CD14-positive monocyte (primary cell): ENCODE measurements around the gene PKM. TPM values are rescaled to one million over a fixed set of nuclear protein-coding genes. Genes with fewer than 3 reads are reported as not detected.

Experiments
- DNase-seq, 3 donors: peaks; one replicate each; pipeline ENCODE4 v3.0.0-alpha.2; 2011 to 2022
- H2AFZ ChIP-seq: 2 replicates; pipeline ENCODE4 v1.6.0; 2012; ENCODE audit warnings: mild to moderate bottlenecking, low read depth, low read length, inconsistent platforms; ENCODE audit not compliant: insufficient read depth, poor library complexity, severe bottlenecking
- H3K27ac ChIP-seq, 2 donors: 1 replicate in 1 of 2; 2 replicates in 1 of 2; pipeline ENCODE4 v1.5.1; 2012 to 2013; ENCODE audit warnings: low read length in 2 of 2, control low read depth in 1 of 2, inconsistent platforms in 1 of 2, low read depth in 1 of 2, mild to moderate bottlenecking in 1 of 2
- H3K27me3 ChIP-seq, 2 donors: one replicate each; pipeline versions ENCODE4 v1.6.0 to v1.6.1; 2011 to 2013; ENCODE audit warnings: low read length in 2 of 2; ENCODE audit not compliant: control insufficient read depth in 2 of 2, insufficient read depth in 2 of 2
- H3K36me3 ChIP-seq, 2 donors: replicated peaks in 1 of 2; 1 replicate in 1 of 2; 2 replicates in 1 of 2; pipeline versions ENCODE4 v1.5.1 to v1.6.1; 2012 to 2013; ENCODE audit warnings: low read length in 2 of 2, control low read depth in 1 of 2, inconsistent platforms in 1 of 2, mild to moderate bottlenecking in 1 of 2; ENCODE audit not compliant: insufficient read depth in 2 of 2, control insufficient read depth in 1 of 2
- H3K4me1 ChIP-seq, 2 donors: 1 replicate in 1 of 2; 2 replicates in 1 of 2; pipeline versions ENCODE4 v1.5.1 to v1.6.1; 2012 to 2013; ENCODE audit warnings: low read length in 2 of 2, control low read depth in 1 of 2, inconsistent platforms in 1 of 2, mild to moderate bottlenecking in 1 of 2, moderate library complexity in 1 of 2; ENCODE audit not compliant: insufficient read depth in 2 of 2, control insufficient read depth in 1 of 2
- H3K4me2 ChIP-seq: replicated peaks from 2 replicates; pipeline ENCODE3; 2012; ENCODE audit warnings: low read length, moderate library complexity, mild to moderate bottlenecking; ENCODE audit not compliant: poor library complexity, severe bottlenecking; ENCODE audit errors: extremely low read depth
- H3K4me3 ChIP-seq, 3 experiments: fragments of 200-600 bp in 1 of 3; sonication (generic) in 1 of 3; replicated peaks in 1 of 3; 1 replicate in 2 of 3; 2 replicates in 1 of 3; pipeline ENCODE4 v1.5.1; 2011 to 2013; ENCODE audit warnings: low read length in 3 of 3, mild to moderate bottlenecking in 3 of 3, control low read depth in 2 of 3, low read depth in 2 of 3, inconsistent platforms in 1 of 3, moderate library complexity in 1 of 3
- H3K79me2 ChIP-seq: 2 replicates; pipeline ENCODE4 v1.6.0; 2012; ENCODE audit warnings: mild to moderate bottlenecking, control low read depth, inconsistent platforms, low read length, moderate library complexity; ENCODE audit not compliant: insufficient read depth
- H3K9ac ChIP-seq: 2 replicates; pipeline ENCODE4 v1.6.0; 2017; ENCODE audit warnings: low read length, mild to moderate bottlenecking; ENCODE audit not compliant: insufficient read depth, poor library complexity, severe bottlenecking
- H3K9me3 ChIP-seq, 2 donors: replicated peaks in 1 of 2; 1 replicate in 1 of 2; 2 replicates in 1 of 2; pipeline versions ENCODE4 v1.5.1 to v1.6.1; 2012 to 2013; ENCODE audit warnings: low read length in 2 of 2, control low read depth in 1 of 2; ENCODE audit not compliant: control insufficient read depth in 1 of 2, insufficient read depth in 1 of 2
- H4K20me1 ChIP-seq: 2 replicates; pipeline ENCODE4 v1.6.0; 2012; ENCODE audit warnings: mild to moderate bottlenecking, low read length, control low read depth, moderate library complexity; ENCODE audit not compliant: insufficient read depth
- H3K27ac Mint-ChIP-seq, 7 donors: one replicate each; pipeline ENCODE4 v1.8.0; 2020; ENCODE audit warnings: mild to moderate bottlenecking in 7 of 7, mixed read lengths in 7 of 7, moderate library complexity in 6 of 7, inconsistent platforms in 2 of 7
- H3K27me3 Mint-ChIP-seq, 3 donors: one replicate each; pipeline ENCODE4 v1.8.0; 2021 to 2022; ENCODE audit warnings: low read depth in 3 of 3, mild to moderate bottlenecking in 3 of 3, mixed read lengths in 3 of 3, moderate library complexity in 3 of 3, inconsistent platforms in 1 of 3
- H3K36me3 Mint-ChIP-seq, 2 donors: one replicate each; pipeline ENCODE4 v1.8.0; 2020; ENCODE audit warnings: mixed read lengths in 2 of 2, inconsistent platforms in 1 of 2, mild to moderate bottlenecking in 1 of 2
- H3K4me1 Mint-ChIP-seq: one replicate; pipeline ENCODE4 v1.8.0; 2020; ENCODE audit warnings: mild to moderate bottlenecking, mixed read lengths
- H3K4me3 Mint-ChIP-seq, 2 donors: one replicate each; pipeline ENCODE4 v1.8.0; 2020; ENCODE audit warnings: mild to moderate bottlenecking in 2 of 2, mixed read lengths in 2 of 2, moderate library complexity in 1 of 2
- H3K9me3 Mint-ChIP-seq, 7 donors: one replicate each; pipeline ENCODE4 v1.8.0; 2020 to 2022; ENCODE audit warnings: mixed read lengths in 7 of 7, mild to moderate bottlenecking in 6 of 7, moderate library complexity in 6 of 7, inconsistent platforms in 2 of 7
- CTCF ChIP-seq: fragments of 200-600 bp; IDR thresholded peaks from one replicate; pipeline ENCODE4 v1.8.0; 2022; ENCODE audit warnings: antibody characterized with exemption, mild to moderate bottlenecking
- WGBS: methylation state at CpG from one replicate; pipeline ENCODE4 v1.1.5; 2013; ENCODE audit warnings: missing lambda C conversion rate; ENCODE audit not compliant: insufficient coverage; 5-methylcytosine and 5-hydroxymethylcytosine counted together
- intact Hi-C, 2 donors: fragments of 100-400 bp; cut with micrococcal nuclease; formaldehyde crosslinking; loops; one replicate each; pipeline versions ENCODE4 v1.15.0 to v1.15.1; 2023
- polyA plus RNA-seq, 3 donors: library from polyadenylated mRNA; depleted of rRNA in 1 of 3; unstranded in 2 of 3; stranded (reverse) in 1 of 3; fragments of 300-500 nt in 2 of 3; fragments of >200 nt in 1 of 3; fragmentation: Illumina TruSeq in 2 of 3; gene quantifications; 1 replicate in 2 of 3; 2 replicates in 1 of 3; pipeline ENCODE4 v1.2.3, GENCODE V29; 2012 to 2021

PKM gene
- polyA plus RNA-seq, 3 donors, result 544 to 999 (median 986) TPM

GRCh38 chr15:72227192-72227586 is 3.8 kb downstream of the PKM start:
- Histone ChIP-seq H3K79me2 (peaks cover 85% of the 10 kb centered on the region), H3K36me3 (peaks cover 5 to 32% of the 10 kb centered on the region in 2 donors), H2AFZ (no peak overlapping the region), H3K9me3 (no peaks in the 10 kb centered on the region), H3K4me3 (peak overlapping the region; percentile 22 to 91 (median 46)), H3K27ac (peak overlapping the region; percentile 98 to 100), H3K4me1 (peaks cover 70 to 77% of the 10 kb centered on the region in 2 donors), H3K27me3 (no peaks in the 10 kb centered on the region), H3K9ac (peak overlapping the region; percentile 98), H3K4me2 (peak overlapping the region; percentile 86), H4K20me1 (peaks cover 54% of the 10 kb centered on the region)
- peak; percentile 75 to 90 (median 80) for DNase-seq
- H3K36me3 Mint-ChIP-seq, result peaks cover 25 to 39% of the 10 kb centered on the region in 2 donors
- no peak for TF ChIP-seq CTCF
- peaks cover 0 to 2% (median 0%) of the 10 kb centered on the region in 7 donors for H3K9me3 Mint-ChIP-seq
- H3K27me3 Mint-ChIP-seq, result no peaks in the 10 kb centered on the region
- intact Hi-C loops, result loop anchor here in 1 of 2 donors (5.0 kb wide), 1 partner anchor 145 kb away; no protein-coding TSS in a partner anchor
- H3K27ac Mint-ChIP-seq, result peak overlapping the region; percentile 98 to 100 (median 99)
- peaks cover 66% of the 10 kb centered on the region for H3K4me1 Mint-ChIP-seq
- H3K4me3 Mint-ChIP-seq, result peak overlapping the region; percentile 71 to 87
- WGBS, result 20% methylated on average over 2 of the region's 8 CpGs

- no peak for DNase-seq
- TF ChIP-seq CTCF, result no peak
- 93% methylated on average over 9 of the region's 10 CpGs for WGBS
- H3K4me3 ChIP-seq, result no peak overlapping the region
- intact Hi-C loops, result loop anchor here in 1 of 2 donors (5.0 kb wide), 1 partner anchor 34 kb away; no protein-coding TSS in a partner anchor
- peak overlapping the region; percentile 14 to 82 for H3K27ac ChIP-seq
- no peaks in the 10 kb centered on the region for H3K27me3 ChIP-seq
- H3K36me3 Mint-ChIP-seq, result peaks cover 53 to 72% of the 10 kb centered on the region in 2 donors
- peak overlapping the region; percentile 83 to 89 (median 87) for H3K27ac Mint-ChIP-seq
- H3K9me3 ChIP-seq, result no peaks in the 10 kb centered on the region
- H3K9ac ChIP-seq, result no peak overlapping the region
- H3K4me3 Mint-ChIP-seq, result no peak overlapping the region
- peaks cover 93% of the 10 kb centered on the region for H4K20me1 ChIP-seq
- H3K4me2 ChIP-seq, result no peak overlapping the region
- no peaks in the 10 kb centered on the region for H3K9me3 Mint-ChIP-seq
- H3K4me1 Mint-ChIP-seq, result peaks cover 69% of the 10 kb centered on the region
- no peaks in the 10 kb centered on the region for H3K27me3 Mint-ChIP-seq
- peaks cover 71 to 82% of the 10 kb centered on the region in 2 donors for H3K4me1 ChIP-seq
- H3K36me3 ChIP-seq, result peaks cover 23 to 67% of the 10 kb centered on the region in 2 donors
- peaks cover 100% of the 10 kb centered on the region for H3K79me2 ChIP-seq
- H2AFZ ChIP-seq, result no peak overlapping the region
Observed at GRCh38 chr15:72223278-72223677, 7.7 kb downstream of the PKM start.
